Keratinocyte (primary cell): ENCODE results near the gene ZNF283.

Experiments
- EZH2 ChIP-seq: IDR thresholded peaks from one replicate; pipeline ENCODE4 v1.6.1; 2012; ENCODE audit warnings: inconsistent platforms, mild to moderate bottlenecking, low read length, moderate library complexity
- TF ChIP-seq, protein P1 (sequence below), 3 experiments: IDR thresholded peaks in 1 of 3; conservative IDR thresholded peaks in 1 of 3; optimal IDR thresholded peaks in 1 of 3; 2 replicates in 2 of 3; 3 replicates in 1 of 3; pipeline versions ENCODE3 to v1.5.1; 2011; ENCODE audit warnings: low read length in 3 of 3, mild to moderate bottlenecking in 3 of 3, moderate library complexity in 2 of 3, control low read depth in 1 of 3, inconsistent platforms in 1 of 3; ENCODE audit not compliant: insufficient read depth in 2 of 3; ENCODE audit errors: extremely low read depth in 1 of 3

DNA sequence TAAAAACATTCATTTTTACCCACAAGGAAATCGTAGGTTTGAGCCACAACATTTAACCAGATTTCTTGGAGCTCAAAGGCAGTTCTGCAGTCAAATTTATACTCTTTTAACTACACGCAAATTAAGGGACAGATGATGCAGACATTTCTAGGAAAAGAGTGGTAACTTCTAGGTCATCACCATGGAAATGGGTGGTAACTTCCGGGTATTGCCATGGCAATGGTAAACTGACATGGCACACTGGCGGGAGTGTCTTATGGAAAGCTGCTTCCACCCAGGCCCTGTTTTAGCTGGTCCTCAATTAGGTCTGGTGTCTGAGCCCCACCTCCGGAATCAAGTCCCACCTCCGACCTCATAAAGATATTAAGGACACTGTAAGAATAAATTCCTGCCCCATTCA lies 14.4 kb upstream of the ZNF283 start:
- TF ChIP-seq, protein P1, sequence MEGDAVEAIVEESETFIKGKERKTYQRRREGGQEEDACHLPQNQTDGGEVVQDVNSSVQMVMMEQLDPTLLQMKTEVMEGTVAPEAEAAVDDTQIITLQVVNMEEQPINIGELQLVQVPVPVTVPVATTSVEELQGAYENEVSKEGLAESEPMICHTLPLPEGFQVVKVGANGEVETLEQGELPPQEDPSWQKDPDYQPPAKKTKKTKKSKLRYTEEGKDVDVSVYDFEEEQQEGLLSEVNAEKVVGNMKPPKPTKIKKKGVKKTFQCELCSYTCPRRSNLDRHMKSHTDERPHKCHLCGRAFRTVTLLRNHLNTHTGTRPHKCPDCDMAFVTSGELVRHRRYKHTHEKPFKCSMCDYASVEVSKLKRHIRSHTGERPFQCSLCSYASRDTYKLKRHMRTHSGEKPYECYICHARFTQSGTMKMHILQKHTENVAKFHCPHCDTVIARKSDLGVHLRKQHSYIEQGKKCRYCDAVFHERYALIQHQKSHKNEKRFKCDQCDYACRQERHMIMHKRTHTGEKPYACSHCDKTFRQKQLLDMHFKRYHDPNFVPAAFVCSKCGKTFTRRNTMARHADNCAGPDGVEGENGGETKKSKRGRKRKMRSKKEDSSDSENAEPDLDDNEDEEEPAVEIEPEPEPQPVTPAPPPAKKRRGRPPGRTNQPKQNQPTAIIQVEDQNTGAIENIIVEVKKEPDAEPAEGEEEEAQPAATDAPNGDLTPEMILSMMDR (optimal IDR thresholded peaks at IDR 0.05 in 1 of 3, IDR thresholded peaks at IDR 0.05 in 1 of 3, conservative IDR thresholded peaks at IDR 0.05 in 1 of 3; ENCODE audit: extremely low read depth in 1 of 3, insufficient read depth in 2 of 3, low read length in 3 of 3), result no peak
- TF ChIP-seq EZH2, result no peak
